ENCODE results near the gene SPTBN5. TPM values are rescaled to one million over a fixed set of nuclear protein-coding genes. Genes with fewer than 3 reads are reported as not detected.

SPTBN5 gene
- total RNA-seq, 2 experiments from 2014 or later, result 0.03 to 0.17 TPM

- CTCF ChIA-PET (ENCODE audit: unreplicated experiment), result no interaction called here
- H3K79me2 ChIP-seq (ENCODE audit: insufficient read depth, low read depth, low read length), result no peaks in the 10 kb centered on the region
- DNase-seq (ENCODE audit: low spot score), result no peak
- BruUV-seq (replicated peaks), result no TSS peak
- no peaks in the 10 kb centered on the region for H3K4me1 ChIP-seq (ENCODE audit: insufficient read depth, low read length, poor library complexity, severe bottlenecking)
- H4K20me1 ChIP-seq (ENCODE audit: insufficient read depth, low read length), result no peaks in the 10 kb centered on the region
- H3K9me2 ChIP-seq (ENCODE audit: insufficient read depth, low read length), result no peaks in the 10 kb centered on the region
- no peaks in the 10 kb centered on the region for H3K9me3 ChIP-seq (ENCODE audit: low read length)
- no peak overlapping the region for H3K27ac ChIP-seq (ENCODE audit: low read depth, low read length, poor library complexity, severe bottlenecking)
- H3K36me3 ChIP-seq (ENCODE audit: insufficient read depth, low read length), result no peaks in the 10 kb centered on the region
- H3K4me2 ChIP-seq (ENCODE audit: low read length), result no peak overlapping the region
- POLR2A ChIA-PET, result no interaction called here
- H2AFZ ChIP-seq (ENCODE audit: low read length), result no peak overlapping the region
- intact Hi-C loops (cut with micrococcal nuclease; ENCODE audit: unreplicated experiment), result no loop called here
- H3K4me3 ChIP-seq (ENCODE audit: low read depth, low read length, poor library complexity, severe bottlenecking), result no peak overlapping the region
- TF ChIP-seq EZH2phosphoT487 (IDR thresholded peaks at IDR 0.05; ENCODE audit: borderline replicate concordance, low read depth, low read length) (no peak), CTCF (conservative IDR thresholded peaks at IDR 0.05; ENCODE audit: low read length) (no peak)
Observed at GRCh38 chr15:41848631-41849030, 45.2 kb downstream of the SPTBN5 start.

GRCh38 chr15:41847981-41848380 lies 45.9 kb downstream of the SPTBN5 start:
- no peaks in the 10 kb centered on the region for H3K4me1 ChIP-seq (ENCODE audit: insufficient read depth, low read length, poor library complexity, severe bottlenecking)
- H3K9me3 ChIP-seq (ENCODE audit: low read length), result no peaks in the 10 kb centered on the region
- no peaks in the 10 kb centered on the region for H4K20me1 ChIP-seq (ENCODE audit: insufficient read depth, low read length)
- intact Hi-C loops (cut with micrococcal nuclease; ENCODE audit: unreplicated experiment), result no loop called here
- no peaks in the 10 kb centered on the region for H3K79me2 ChIP-seq (ENCODE audit: insufficient read depth, low read depth, low read length)
- no TSS peak for BruUV-seq (replicated peaks)
- H3K9me2 ChIP-seq (ENCODE audit: insufficient read depth, low read length), result no peaks in the 10 kb centered on the region
- H3K36me3 ChIP-seq (ENCODE audit: insufficient read depth, low read length), result no peaks in the 10 kb centered on the region
- H2AFZ ChIP-seq (ENCODE audit: low read length), result no peak overlapping the region
- no peak for TF ChIP-seq CTCF (conservative IDR thresholded peaks at IDR 0.05; ENCODE audit: low read length)
- TF ChIP-seq EZH2phosphoT487 (IDR thresholded peaks at IDR 0.05; ENCODE audit: borderline replicate concordance, low read depth, low read length), result no peak
- CTCF ChIA-PET (ENCODE audit: unreplicated experiment), result no interaction called here
- DNase-seq (ENCODE audit: low spot score), result no peak
- no peak overlapping the region for H3K4me2 ChIP-seq (ENCODE audit: low read length)
- POLR2A ChIA-PET, result no interaction called here
- H3K27ac ChIP-seq (ENCODE audit: low read depth, low read length, poor library complexity, severe bottlenecking), result no peak overlapping the region
- no peak overlapping the region for H3K4me3 ChIP-seq (ENCODE audit: low read depth, low read length, poor library complexity, severe bottlenecking)

GRCh38 chr15:41847206-41847605 lies 46.6 kb downstream of the SPTBN5 start:
- TF ChIP-seq CTCF (conservative IDR thresholded peaks at IDR 0.05; ENCODE audit: low read length) (no peak), EZH2phosphoT487 (IDR thresholded peaks at IDR 0.05; ENCODE audit: borderline replicate concordance, low read depth, low read length) (no peak)
- H3K36me3 ChIP-seq (ENCODE audit: insufficient read depth, low read length), result no peaks in the 10 kb centered on the region
- CTCF ChIA-PET (ENCODE audit: unreplicated experiment), result no interaction called here

More at GRCh38 chr15:41847206-41847605, 46.6 kb downstream of the SPTBN5 start:
- Histone ChIP-seq H3K9me2 (ENCODE audit: insufficient read depth, low read length) (no peaks in the 10 kb centered on the region), H3K27ac (ENCODE audit: low read depth, low read length, poor library complexity, severe bottlenecking) (no peak overlapping the region), H3K9me3 (ENCODE audit: low read length) (no peaks in the 10 kb centered on the region), H4K20me1 (ENCODE audit: insufficient read depth, low read length) (no peaks in the 10 kb centered on the region), H2AFZ (ENCODE audit: low read length) (no peak overlapping the region), H3K79me2 (ENCODE audit: insufficient read depth, low read depth, low read length) (no peaks in the 10 kb centered on the region), H3K4me1 (ENCODE audit: insufficient read depth, low read length, poor library complexity, severe bottlenecking) (no peaks in the 10 kb centered on the region), H3K4me3 (ENCODE audit: low read depth, low read length, poor library complexity, severe bottlenecking) (no peak overlapping the region), H3K4me2 (ENCODE audit: low read length) (no peak overlapping the region)
- DNase-seq (ENCODE audit: low spot score), result no peak
- intact Hi-C loops (cut with micrococcal nuclease; ENCODE audit: unreplicated experiment), result no loop called here
- POLR2A ChIA-PET, result no interaction called here
- no TSS peak for BruUV-seq (replicated peaks)
